ENCODE results near the gene HNRNPC.

GRCh38 chr14:21215130-21215878, 53.9 kb downstream of the HNRNPC start:
- no peak for TF ChIP-seq CTCF (IDR thresholded peaks at IDR 0.05)
- no peak for TF ChIP-seq POLR2AphosphoS5 (IDR thresholded peaks at IDR 0.05)

Data from breast epithelium (tissue), 3 donors.